Skeletal muscle cell (primary cell): ENCODE measurements around the gene GBP4.

ENCODE experiments used
- DNase-seq: peaks from one replicate; pipeline ENCODE4 v3.0.0-alpha.2; 2010; ENCODE audit warnings: low read depth
- H3K4me3 ChIP-seq: 2 replicates; pipeline ENCODE4 v1.5.1; 2011; ENCODE audit warnings: low read depth, mild to moderate bottlenecking, control low read depth, low read length, moderate library complexity

Gene GBP4

DNA sequence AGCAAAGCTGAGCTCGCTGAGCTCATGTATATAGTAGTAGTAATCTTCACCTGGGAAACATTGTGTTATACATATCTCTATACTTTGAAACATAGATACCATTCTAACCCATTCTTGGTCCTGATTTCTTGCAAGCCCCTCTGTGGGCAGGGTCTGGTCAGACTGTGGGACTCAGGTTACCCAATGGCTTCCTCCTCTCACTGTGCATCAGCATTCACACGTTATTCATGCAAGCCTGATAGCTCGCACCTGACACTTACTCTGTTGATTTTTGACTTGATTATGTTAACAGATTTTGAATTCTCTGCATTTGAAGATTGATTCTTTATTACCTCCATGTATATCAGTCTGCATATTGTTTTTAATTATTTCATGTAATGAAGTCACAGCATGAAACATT lies 24.3 kb downstream of the GBP4 start:
- no peak overlapping the region for H3K4me3 ChIP-seq
- no peak for DNase-seq

DNA sequence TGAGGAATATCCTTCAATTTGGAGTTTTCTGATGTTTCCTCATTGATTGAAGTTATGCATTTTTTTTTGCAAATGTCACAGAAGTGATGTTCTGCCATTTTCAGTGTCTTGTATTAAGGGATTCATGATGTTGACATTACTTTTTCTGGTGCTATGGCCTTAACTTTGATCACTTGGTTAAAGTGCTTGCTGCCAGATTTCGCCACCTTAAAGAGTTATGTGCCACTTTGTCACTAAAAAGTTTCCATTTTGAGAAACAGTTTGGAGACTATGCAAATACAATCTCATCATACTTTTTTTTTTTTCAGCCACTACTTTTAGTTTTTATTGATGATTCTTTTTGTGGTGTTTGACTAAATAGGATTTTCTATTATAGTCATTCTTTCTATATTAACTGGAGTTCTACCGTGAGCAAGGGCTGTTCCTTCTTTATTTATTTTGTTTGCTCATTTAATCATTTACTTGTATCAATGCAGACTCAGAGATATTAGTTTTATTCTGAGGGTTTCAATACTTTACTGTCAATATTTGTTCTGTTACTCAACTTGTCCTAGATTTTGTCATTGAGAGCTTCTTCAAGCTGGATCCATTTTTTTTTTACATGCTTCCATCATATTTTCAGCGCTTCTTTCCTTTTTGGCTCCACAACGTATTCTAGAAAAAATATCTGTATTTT lies 26.1 kb downstream of the GBP4 start:
- DNase-seq, result no peak
- H3K4me3 ChIP-seq, result no peak overlapping the region

DNA sequence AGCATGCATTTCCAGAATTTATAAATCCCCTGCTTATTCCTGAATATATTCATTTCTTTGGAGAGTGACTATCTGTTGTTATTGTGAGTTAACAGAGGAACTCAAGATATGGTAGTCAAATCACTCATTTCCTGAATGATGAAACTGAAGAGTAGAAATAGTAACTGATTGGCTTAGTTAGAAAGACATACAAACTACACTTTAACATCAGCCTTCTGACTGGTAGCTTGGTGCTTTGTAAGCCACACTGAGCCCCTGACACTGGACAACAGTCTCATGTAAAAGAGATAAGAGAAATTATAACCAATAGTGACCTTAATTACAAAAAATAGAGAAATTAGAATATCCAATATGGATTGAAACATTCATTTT lies 27.7 kb downstream of the GBP4 start:
- H3K4me3 ChIP-seq, result no peak overlapping the region
- DNase-seq, result no peak

DNA sequence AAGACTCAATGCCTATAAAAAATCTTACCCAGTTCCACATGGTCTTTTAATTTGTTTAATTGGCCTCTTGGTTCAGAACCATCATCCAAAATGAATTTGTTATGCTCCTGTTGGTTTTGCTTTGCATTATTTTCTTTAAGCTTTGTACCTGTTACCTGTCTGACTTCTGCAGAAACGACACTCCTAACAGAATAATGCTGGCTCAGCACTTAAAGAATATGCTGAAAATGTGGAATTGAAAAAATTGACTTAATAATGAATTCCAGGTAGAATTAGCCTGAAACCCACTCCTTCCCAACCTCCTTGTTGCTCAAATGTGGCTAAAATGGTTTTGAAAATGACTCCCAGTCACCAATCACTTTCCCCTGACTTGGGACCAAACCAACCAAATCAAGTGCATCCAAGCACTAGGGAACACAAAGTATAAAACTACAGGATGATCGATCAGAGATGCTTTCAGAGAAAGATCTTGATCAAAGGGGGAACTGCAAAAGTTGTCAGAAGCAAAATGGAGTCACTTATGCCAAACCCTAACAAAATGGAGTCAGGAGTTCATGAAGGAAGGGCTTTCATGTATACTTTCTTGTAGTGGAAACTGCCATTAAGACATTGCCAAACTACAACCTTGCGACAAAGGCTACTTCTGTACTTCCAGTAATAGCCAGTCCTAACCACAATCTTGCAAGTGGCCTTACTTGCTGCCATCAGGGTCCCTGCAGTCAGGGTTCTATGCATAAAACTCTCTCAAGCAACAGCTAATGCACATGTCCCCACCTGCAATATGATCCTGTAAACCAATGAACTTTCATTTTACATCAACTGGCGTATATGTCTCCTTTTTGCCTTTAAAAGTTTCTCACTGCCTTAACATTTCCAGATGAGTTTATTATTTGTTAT lies 28.3 kb downstream of the GBP4 start:
- DNase-seq, result no peak
- no peak overlapping the region for H3K4me3 ChIP-seq

DNA sequence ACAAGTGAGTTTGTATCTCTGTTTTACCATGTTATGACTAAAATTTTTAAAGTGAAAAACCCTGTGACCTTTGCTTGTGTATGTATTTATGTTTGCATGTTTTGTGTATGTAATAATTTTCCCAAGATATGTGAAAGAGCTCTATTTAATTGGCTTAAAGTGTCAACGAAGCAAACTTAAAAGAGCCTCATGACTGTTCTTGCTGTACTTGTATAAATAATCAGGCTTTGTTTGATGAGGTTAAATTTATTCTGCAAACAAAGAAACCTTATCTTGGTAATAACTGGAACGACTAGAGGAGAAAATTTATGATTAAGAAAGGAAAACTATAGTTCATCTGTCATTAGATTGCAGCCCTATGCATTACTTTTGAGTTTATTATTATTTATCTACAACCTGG lies 29.6 kb downstream of the GBP4 start:
- H3K4me3 ChIP-seq, result no peak overlapping the region
- DNase-seq, result no peak

DNA sequence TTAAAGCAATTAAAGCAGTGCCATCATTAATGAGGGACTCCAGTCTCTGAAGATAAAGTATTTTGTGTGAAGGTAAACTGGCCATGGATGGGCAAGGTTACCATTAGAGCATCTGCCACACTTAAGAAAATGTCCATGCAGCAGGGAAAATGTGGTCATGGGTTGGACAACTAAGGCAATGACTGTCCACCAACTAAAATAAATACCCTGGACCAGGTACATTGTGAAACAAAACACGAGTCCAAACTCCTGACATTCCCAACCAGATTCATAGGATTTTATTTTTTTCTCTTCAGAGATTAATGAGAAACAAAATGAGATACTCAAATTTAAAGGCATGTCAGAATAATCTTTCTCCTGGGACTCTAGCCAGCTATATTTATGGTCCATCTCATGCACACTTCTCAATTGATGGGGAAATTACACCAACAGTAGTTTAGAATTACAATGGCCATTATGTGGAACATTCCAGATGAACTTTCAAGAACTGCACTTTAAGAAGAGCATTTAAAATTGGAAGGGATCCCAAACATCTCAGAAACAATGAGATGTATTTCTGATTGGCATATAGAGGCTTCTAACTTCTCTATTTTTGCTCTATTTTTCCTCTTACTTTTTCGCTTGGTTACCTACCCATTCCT lies 31.0 kb downstream of the GBP4 start:
- no peak for DNase-seq
- no peak overlapping the region for H3K4me3 ChIP-seq

DNA sequence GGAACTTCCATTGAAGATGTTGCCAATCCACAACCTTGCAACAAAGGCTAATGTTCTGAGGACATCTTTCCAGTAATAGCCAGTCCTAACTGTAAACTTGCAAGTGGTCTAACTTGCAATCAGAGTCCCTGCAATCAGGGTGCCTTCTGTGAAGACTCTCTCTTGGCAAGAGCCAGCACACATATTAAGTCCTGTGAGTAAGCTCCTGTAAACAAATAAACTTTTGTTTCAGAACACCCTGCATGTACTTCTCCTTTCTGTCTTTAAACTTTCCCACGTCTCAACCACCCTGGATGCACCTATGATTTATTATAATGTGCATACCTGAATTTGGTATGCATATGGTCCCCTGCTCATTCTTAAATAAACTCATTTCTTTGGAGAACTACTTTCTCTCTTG lies 32.0 kb downstream of the GBP4 start:
- no peak for DNase-seq
- no peak overlapping the region for H3K4me3 ChIP-seq

DNA sequence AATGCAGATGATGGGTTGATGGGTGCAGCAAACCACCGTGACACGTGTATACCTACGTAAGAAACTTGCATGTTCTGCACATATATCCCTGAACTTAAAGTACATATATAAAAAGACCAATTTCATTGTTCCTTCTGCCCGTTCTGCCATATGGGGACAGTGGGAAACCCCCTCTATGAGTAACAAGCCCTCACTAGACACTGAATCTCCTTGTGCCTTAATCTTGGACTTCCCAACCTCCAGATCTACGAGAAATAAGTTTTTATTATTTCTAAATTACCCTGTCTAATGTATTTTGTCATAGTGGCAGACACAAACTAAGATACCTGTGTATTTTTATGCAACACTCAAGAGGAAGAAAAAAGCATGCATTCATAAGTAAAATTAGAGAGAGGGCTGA lies 32.9 kb downstream of the GBP4 start:
- DNase-seq, result no peak
- H3K4me3 ChIP-seq, result no peak overlapping the region

DNA sequence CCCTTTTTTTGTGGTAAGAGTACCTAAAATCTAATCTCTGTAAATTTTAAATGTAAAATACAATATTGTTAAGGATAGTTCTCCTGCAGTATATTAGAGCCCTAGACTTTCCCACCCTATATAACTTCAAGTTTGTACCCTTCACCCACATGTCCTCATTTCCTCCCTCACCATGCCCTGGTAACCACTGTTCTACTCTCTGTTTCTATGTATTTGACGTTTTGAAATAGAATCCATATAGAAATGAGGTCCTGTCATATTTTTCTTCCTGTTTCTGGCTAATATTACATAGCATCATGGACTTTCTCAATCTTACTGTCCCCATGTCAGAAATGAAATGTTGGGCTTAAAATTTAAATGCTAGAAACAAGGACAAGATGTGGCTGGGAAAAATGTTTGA lies 47.7 kb downstream of the GBP4 start:
- no peak for DNase-seq

DNA sequence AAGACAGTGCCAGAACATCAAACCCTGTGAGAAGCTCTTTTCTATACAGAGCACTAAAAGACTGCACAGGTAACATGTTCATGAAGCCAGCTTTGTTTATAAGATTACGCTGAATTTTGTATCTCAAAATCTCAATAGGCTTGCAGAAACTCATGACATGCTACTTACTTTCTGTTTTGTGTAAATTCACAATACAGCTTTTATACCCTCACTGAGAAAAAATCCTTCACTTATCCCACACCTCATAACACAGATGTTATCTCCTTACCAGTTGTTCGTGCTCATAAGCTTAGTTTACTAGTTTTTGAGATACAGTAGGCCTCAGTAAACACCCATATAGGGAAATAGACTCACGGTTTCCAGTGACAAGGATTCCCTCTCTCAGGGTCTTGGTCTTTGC lies 48.8 kb downstream of the GBP4 start:
- no peak for DNase-seq
- no peak overlapping the region for H3K4me3 ChIP-seq

More for the DNA sequence above, 47.7 kb downstream of the GBP4 start:
- no peak overlapping the region for H3K4me3 ChIP-seq

DNA sequence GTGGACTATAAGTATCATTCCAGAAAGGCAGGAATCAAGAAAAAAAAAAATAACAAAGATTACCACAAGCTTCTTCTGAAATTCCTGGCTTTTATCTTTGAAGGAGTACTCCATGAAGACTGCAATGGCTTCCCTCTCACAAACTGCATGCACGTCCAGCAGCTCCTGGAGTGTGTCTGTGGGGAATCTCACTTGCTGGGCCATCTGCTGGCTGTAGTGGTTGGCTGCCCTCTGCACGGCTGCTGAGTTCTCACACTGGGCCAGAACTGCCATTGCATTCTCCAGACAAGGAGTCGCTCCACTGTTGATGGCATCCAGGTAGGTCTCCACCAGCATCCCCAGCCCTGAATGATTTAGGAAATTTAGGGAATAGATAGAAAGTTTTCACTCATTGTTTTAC lies 49.5 kb downstream of the GBP4 start:
- no peak for DNase-seq
- H3K4me3 ChIP-seq, result no peak overlapping the region

DNA sequence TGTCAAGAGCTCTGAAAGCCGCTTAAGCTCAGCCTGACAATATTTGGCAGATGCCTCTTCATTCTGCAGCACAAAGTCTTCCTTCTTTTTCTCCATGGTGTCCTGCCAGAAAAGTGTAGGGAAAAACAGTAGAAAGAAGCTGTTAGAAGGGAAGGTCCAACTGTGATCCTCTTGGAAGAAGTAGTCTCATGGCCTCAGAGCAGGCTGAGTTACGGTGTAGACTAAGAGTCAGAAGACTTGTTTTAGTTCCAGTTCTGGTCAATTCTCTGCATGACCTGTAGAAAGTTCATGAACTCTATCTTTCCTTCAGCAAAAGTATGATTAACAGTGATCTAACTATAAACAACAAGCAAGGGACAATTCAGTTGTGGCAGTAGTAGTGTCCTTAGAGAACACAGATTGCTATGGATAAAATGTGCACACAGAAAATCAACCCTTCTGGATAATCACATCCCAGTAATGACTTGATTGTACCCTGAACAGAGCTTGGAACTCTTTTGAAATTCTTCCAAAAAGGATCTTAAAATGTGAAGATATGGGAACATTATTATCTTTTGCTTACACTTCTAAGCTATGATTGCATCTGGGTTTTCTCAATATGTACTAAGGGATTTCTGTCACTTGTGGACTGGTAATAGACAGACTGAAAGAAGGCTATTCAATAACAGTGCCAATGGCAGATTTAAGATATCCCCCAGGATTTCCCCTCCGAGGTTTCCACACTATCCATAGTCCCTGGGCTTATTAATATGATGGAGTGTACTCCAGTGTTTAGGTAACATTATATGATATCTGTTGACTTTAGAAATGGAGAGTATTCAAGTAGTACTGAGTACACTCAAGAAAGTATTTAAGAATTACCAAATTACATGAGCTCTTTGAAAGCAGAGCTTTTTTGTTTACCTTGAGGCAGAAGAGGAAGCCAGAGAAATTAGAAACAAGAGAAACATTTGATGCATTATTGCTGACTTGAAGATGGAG lies 50.8 kb downstream of the GBP4 start:
- no peak for DNase-seq
- H3K4me3 ChIP-seq, result no peak overlapping the region

DNA sequence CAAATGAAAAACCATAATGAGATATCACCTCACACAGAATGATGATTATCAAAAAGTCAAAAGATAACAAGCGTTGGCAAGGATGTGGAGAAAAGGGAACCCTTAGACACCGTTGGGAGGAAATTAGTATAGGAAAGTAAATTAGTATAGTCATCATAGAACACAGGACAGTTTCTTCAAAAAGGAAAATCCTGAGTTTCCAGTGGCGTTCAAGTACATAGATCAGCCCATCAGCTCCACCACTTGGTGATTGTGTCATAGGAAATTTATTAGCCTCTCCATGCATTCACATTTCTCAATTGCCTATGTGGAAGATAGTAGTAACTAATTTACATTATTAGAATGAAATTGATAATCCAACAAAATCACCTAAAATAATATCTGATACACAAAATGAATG lies 52.0 kb downstream of the GBP4 start:
- no peak overlapping the region for H3K4me3 ChIP-seq
- no peak for DNase-seq

DNA sequence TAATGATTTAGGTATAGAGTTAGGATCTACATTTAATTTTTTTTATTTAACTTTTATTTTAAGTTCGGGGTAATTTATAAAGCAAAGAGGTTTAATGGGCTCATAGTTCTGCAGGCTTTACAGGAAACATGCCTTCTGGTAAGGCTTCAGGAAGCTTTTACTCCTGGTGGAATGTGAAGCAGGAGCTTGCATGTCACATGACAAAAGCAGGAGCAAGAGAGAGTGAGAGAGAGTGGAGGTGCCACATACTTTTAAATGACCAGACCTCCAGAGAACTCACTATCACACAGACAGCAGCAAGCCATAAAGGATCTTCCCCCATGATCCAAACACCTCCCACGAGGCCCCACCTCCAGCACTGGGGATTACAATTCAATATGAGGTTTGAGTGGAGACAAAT lies 55.3 kb downstream of the GBP4 start:
- H3K4me3 ChIP-seq, result no peak overlapping the region
- no peak for DNase-seq

DNA sequence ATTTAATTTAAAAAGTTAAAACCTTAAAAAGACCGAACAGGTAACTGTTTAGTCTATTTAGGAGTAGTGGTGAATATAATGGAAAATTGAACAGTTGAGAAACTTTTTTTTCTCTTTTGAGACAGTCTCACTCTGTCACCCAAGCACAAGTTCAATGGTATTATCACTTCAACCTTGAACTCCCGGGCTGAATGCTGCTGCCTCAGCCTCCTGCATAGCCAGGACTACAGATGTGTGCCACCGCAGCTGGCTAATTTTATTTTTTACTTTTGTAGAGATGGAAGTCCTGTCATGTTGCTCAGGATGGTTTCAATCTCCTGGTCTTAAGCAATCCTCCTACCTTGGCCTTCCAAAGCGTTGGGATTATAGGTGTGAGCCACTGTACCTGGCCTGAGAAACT lies 56.6 kb downstream of the GBP4 start:
- H3K4me3 ChIP-seq, result no peak overlapping the region
- DNase-seq, result no peak

DNA sequence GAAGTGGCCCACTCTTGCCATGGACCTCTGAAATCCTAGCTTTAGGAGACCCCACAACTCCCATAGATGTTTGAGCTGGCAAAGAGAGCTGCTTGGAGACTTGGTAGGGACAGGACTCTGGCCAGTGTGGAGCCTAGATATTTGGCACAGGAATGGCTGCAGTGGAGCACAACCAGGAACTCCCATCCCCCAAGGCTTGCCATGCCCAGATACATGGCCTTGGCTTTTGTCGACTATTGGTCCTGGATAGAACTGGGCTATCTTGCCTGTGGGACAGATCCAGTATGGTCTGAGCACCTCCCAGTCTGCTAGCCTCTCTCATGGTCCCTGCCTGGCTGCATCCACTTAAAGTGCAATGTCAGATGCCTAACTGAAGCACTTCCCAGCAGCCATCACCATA lies 65.0 kb downstream of the GBP4 start:
- no peak overlapping the region for H3K4me3 ChIP-seq
- no peak for DNase-seq
